ENCODE data around the gene RFXAP.

RFXAP gene

DNA sequence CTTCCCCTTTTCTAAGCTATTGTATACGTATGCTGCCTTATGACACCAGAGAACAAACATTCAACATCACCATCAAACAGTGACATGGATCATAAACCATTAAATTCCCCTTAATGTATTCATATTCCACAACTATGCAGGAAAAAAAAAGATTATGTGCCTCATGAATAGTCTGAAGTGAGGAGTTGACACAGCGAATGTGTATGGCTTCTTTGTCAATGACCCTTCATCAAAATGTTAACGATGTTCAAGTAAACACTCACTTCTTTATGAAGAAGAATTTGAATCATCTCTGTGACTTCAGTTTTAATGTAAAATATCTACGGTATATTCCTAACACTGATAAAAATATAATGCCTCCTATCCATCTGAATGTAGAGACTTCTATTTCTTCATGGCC is 56.4 kb downstream of the RFXAP start:
- DNase-seq = no peak

- no peak for DNase-seq
Observed at GRCh38 chr13:36875961-36876360, 56.9 kb downstream of the RFXAP start.
